Activated B cell treated with CpG ODN at 0.5 μM for 24 hours (primary cell): Measurements from ENCODE around the gene HMCES. TPM values are rescaled to one million over a fixed set of nuclear protein-coding genes. Genes with fewer than 3 reads are reported as not detected.
"Not testable (repeated sequence)": the region's sequence is repeated elsewhere in the genome, so short reads cannot be mapped to it uniquely, and the experiment has no call there.

Source experiments
- ATAC-seq: fragments of 200-7000 bp; cut with Tn5 transposase; one replicate; pipeline ENCODE4 v1.10.0; 2021; ENCODE audit warnings: low read depth, mild to moderate bottlenecking, moderate library complexity
- CTCF ChIA-PET: fragments of 350-600 bp; sonication (Branson Sonifier 250); formaldehyde crosslinking; loops from one replicate; lab custom pipeline; 2021; ENCODE audit warnings: antibody characterized with exemption; lab: Charles Lee
- POLR2A ChIA-PET: fragments of 350-600 bp; sonication (Branson Sonifier 250); formaldehyde crosslinking; loops from one replicate; lab custom pipeline; 2021; ENCODE audit warnings: antibody characterized with exemption; lab: Charles Lee
- DNase-seq: peaks from one replicate; pipeline ENCODE4 v3.0.0; 2022
- H3K27ac Mint-ChIP-seq: one replicate; pipeline ENCODE4 v1.8.0; 2020; ENCODE audit warnings: mixed read lengths
- H3K27me3 Mint-ChIP-seq: one replicate; pipeline ENCODE4 v1.8.0; 2021; ENCODE audit warnings: mixed read lengths
- H3K36me3 Mint-ChIP-seq: one replicate; pipeline ENCODE4 v1.8.0; 2021; ENCODE audit warnings: low read depth, mixed read lengths
- H3K4me1 Mint-ChIP-seq: one replicate; pipeline ENCODE4 v1.8.0; 2021; ENCODE audit warnings: mixed read lengths
- H3K4me3 Mint-ChIP-seq: one replicate; pipeline ENCODE4 v1.8.0; 2020; ENCODE audit warnings: mild to moderate bottlenecking, mixed read lengths
- H3K9me3 Mint-ChIP-seq: one replicate; pipeline ENCODE4 v1.8.0; 2020; ENCODE audit warnings: mixed read lengths
- intact Hi-C: fragments of 100-400 bp; cut with micrococcal nuclease; formaldehyde crosslinking; loops from one replicate; pipeline ENCODE4 v1.15.1; 2024
- total RNA-seq: library from RNA; stranded (reverse); gene quantifications from 2 replicates; pipeline ENCODE4 v1.2.3, GENCODE V29; 2022
- TF ChIP-seq, protein P1 (sequence below): fragments of 200-600 bp; IDR thresholded peaks from one replicate; pipeline ENCODE4 v1.8.0; 2022; ENCODE audit warnings: antibody characterized with exemption, mild to moderate bottlenecking

The HMCES gene
- total RNA-seq, 1 donor from 2014 or later = 37.2 TPM

DNA sequence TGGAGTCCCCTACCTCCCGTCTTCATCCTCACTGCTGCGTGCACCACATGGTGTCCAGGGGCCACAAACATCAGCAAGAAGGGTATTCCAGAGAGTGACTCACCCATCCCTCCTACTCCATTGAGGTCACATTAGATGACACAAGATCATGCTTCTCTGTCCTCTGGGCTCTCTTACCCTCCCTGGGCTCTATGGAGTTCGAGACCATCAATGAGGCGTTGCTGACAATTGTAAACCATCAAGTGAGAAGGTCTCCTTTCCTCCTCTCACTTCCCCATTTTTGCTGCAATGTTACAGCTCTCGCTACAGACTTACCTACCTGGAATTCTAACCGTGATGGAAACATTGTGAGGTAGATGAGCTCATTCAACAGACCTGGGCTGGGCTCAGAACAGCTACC lies 51.7 kb downstream of the HMCES start:
- no peak overlapping the region for H3K27ac Mint-ChIP-seq
- ChIA-PET CTCF (no interaction called here), POLR2A (interaction anchor here (0.9 to 1.6 kb wide), 2 partner anchors 14 to 563 kb away, joined by 3 to 5 read pairs; a partner anchor contains a TSS)
- no peaks in the 10 kb centered on the region for H3K36me3 Mint-ChIP-seq
- no peak overlapping the region for H3K4me3 Mint-ChIP-seq
- H3K27me3 Mint-ChIP-seq = peaks cover 11% of the 10 kb centered on the region
- no peak for DNase-seq
- peaks cover 11% of the 10 kb centered on the region for H3K4me1 Mint-ChIP-seq
- H3K9me3 Mint-ChIP-seq = no peaks in the 10 kb centered on the region
- intact Hi-C loops = no loop called here
- ATAC-seq = peak; percentile 70
- TF ChIP-seq, protein P1, sequence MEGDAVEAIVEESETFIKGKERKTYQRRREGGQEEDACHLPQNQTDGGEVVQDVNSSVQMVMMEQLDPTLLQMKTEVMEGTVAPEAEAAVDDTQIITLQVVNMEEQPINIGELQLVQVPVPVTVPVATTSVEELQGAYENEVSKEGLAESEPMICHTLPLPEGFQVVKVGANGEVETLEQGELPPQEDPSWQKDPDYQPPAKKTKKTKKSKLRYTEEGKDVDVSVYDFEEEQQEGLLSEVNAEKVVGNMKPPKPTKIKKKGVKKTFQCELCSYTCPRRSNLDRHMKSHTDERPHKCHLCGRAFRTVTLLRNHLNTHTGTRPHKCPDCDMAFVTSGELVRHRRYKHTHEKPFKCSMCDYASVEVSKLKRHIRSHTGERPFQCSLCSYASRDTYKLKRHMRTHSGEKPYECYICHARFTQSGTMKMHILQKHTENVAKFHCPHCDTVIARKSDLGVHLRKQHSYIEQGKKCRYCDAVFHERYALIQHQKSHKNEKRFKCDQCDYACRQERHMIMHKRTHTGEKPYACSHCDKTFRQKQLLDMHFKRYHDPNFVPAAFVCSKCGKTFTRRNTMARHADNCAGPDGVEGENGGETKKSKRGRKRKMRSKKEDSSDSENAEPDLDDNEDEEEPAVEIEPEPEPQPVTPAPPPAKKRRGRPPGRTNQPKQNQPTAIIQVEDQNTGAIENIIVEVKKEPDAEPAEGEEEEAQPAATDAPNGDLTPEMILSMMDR = no peak

DNA sequence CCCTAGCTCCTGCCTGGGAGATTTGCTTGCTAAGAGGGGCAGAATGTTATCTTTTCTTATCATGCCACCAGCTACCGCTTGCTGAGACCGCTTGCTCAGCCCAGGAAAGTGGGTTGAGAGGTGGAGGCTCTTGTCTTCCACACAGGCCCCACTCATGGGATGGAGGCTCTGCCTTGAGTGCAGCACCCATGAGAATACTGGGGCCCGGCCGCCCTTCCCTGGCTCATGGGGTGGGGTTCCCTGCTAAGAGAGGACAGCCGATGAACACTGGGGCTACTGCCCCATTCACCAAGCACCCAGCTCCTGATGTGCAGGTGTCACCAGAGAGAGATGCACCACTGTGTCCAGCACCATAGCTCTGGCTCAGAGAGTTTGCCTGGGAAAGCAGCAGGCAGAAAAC lies 55.2 kb downstream of the HMCES start:
- Mint-ChIP-seq H3K27me3 (peaks cover 11% of the 10 kb centered on the region), H3K27ac (no peak overlapping the region), H3K4me3 (no peak overlapping the region), H3K9me3 (no peaks in the 10 kb centered on the region), H3K4me1 (peaks cover 11% of the 10 kb centered on the region), H3K36me3 (no peaks in the 10 kb centered on the region)
- ChIA-PET POLR2A (interaction anchor here (1.3 kb wide), 1 partner anchor 10 kb away, joined by 3 read pairs; no protein-coding TSS in a partner anchor), CTCF (interaction anchor here (1.4 kb wide), 1 partner anchor 10 kb away, joined by 3 read pairs; no protein-coding TSS in a partner anchor)
- intact Hi-C loops = no loop called here
- TF ChIP-seq, protein P1 = no peak
- ATAC-seq (no peak), DNase-seq (no peak)

DNA sequence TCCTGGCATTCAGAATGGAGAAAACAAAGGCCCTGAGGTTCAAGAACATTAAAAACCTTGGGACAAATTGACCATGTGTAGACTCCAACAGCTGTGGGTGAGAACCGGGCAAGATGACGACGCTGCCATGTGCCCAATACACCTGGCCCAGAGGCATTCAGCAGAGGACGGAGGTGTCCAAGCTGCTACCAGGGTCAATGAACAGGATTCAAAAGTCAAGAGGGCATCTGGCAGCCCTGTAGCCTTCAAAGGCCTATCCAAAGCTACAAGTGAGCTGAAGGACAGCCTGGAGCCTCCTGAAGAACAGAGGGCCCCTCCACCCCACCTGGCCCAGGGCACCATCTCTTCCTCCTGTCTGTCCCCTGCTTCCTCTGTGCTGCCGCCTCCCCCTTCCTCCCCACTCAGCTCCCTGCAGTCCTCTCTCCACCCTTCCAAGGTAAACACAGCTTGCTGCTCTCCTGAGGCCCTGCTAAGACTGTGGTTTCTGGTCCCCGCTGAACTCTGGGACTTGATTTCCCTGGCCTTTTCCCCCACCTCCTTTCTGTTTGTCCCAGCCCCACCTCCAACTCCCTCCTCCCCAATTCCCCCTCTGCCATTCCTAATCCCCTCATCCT lies 57.5 kb downstream of the HMCES start:
- Mint-ChIP-seq H3K4me3 (no peak overlapping the region), H3K4me1 (peaks cover 2% of the 10 kb centered on the region), H3K27me3 (peaks cover 8% of the 10 kb centered on the region), H3K36me3 (no peaks in the 10 kb centered on the region), H3K9me3 (no peaks in the 10 kb centered on the region), H3K27ac (no peak overlapping the region)
- DNase-seq (no peak), ATAC-seq (no peak)
- POLR2A ChIA-PET = interaction anchor here (0.6 to 0.7 kb wide), 2 partner anchors 278 to 313 kb away, joined by 5 to 6 read pairs; no protein-coding TSS in a partner anchor
- intact Hi-C loops = no loop called here
- CTCF ChIA-PET = no interaction called here
- TF ChIP-seq, protein P1 = no peak

DNA sequence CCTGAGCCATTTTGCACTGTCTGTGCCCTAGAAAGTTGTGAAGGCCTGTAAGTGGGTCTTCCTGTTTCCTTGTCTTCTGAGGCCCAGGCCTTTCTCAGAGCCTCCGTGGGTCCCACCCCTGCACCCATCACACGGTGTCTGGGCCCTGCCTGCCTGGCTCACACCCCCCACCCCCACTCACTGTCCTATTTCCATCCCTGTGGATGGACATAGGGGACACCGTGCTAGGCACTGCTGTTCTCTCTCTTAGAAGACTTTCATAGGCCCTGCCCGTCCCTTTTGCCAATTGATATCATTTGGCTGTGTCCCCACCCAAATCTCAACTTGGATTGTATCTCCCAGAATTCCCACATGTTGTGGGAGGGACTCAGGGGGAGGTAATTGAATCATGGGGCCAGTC lies 59.0 kb downstream of the HMCES start:
- CTCF ChIA-PET, H3K27ac Mint-ChIP-seq, intact Hi-C loops, DNase-seq, H3K4me3 Mint-ChIP-seq, H3K27me3 Mint-ChIP-seq, H3K9me3 Mint-ChIP-seq, H3K36me3 Mint-ChIP-seq, ATAC-seq, H3K4me1 Mint-ChIP-seq: not testable (repeated sequence)
- POLR2A ChIA-PET = interaction anchor here (0.7 kb wide), 1 partner anchor 21 kb away, joined by 3 read pairs; a partner anchor contains a TSS

DNA sequence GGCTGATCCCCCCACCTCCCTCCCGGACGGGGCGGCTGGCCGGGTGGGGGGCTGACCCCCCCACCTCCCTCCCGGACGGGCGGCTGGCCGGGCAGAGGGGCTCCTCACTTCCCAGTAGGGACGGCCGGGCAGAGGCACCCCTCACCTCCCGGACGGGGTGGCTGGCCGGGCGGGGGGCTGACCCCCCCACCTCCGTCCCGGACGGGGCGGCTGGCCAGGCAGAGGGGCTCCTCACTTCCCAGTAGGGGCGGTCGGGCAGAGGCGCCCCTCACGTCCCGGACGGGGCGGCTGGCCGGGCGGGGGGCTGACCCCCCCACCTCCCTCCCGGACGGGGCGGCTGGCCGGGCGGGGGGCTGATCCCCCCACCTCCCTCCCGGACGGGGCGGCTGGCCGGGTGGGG lies 60.5 kb downstream of the HMCES start:
- H3K4me3 Mint-ChIP-seq, POLR2A ChIA-PET, CTCF ChIA-PET, intact Hi-C loops, DNase-seq, H3K9me3 Mint-ChIP-seq, H3K27ac Mint-ChIP-seq, H3K4me1 Mint-ChIP-seq, H3K36me3 Mint-ChIP-seq, ATAC-seq: not testable (repeated sequence)
- peaks cover 14% of the 10 kb centered on the region for H3K27me3 Mint-ChIP-seq

DNA sequence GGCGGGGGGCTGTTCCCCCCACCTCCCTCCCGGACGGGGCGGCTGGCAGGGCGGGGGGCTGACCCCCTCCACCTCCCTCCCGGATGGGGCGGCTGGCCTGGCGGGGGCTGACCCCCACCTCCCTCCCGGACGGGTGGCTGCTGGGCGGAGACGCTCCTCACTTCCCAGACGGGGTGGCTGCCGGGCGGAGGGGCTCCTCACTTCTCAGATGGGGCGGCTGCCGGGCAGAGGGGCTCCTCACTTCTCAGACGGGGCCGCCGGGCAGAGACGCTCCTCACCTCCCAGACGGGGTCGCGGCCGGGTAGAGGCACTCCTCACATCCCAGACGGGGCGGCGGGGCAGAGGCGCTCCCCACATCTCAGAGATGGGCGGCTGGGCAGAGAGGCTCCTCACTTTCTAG lies 61.2 kb downstream of the HMCES start:
- CTCF ChIA-PET, intact Hi-C loops, POLR2A ChIA-PET: not testable (repeated sequence)

More for the DNA sequence above, 61.2 kb downstream of the HMCES start:
- not testable (repeated sequence) for H3K27ac Mint-ChIP-seq, H3K9me3 Mint-ChIP-seq, H3K4me1 Mint-ChIP-seq, DNase-seq, H3K36me3 Mint-ChIP-seq, ATAC-seq, H3K4me3 Mint-ChIP-seq
- peaks cover 17% of the 10 kb centered on the region for H3K27me3 Mint-ChIP-seq
